Liver (tissue), 9 donors: ENCODE data around the gene ATF7IP. TPM values are rescaled to one million over a fixed set of nuclear protein-coding genes. Genes with fewer than 3 reads are reported as not detected.

Experiments
- DNase-seq: peaks from one replicate; pipeline ENCODE4 v3.0.0-alpha.2; 2017; ENCODE audit warnings: low spot score
- H3K27ac ChIP-seq, 2 donors: one replicate each; pipeline ENCODE4 v1.7.0; 2013; ENCODE audit warnings: inconsistent platforms in 2 of 2, low read length in 2 of 2, control low read depth in 1 of 2, low read depth in 1 of 2, mild to moderate bottlenecking in 1 of 2
- H3K27me3 ChIP-seq, 4 donors: one replicate each; pipeline versions ENCODE4 v1.6.1 to v1.7.0; 2013; ENCODE audit warnings: low read length in 3 of 4, inconsistent platforms in 1 of 4, mild to moderate bottlenecking in 1 of 4, moderate library complexity in 1 of 4; ENCODE audit not compliant: control insufficient read depth in 4 of 4, insufficient read depth in 4 of 4
- H3K36me3 ChIP-seq, 4 donors: one replicate each; pipeline versions ENCODE4 v1.6.1 to v1.7.0; 2013; ENCODE audit warnings: low read length in 3 of 4, mild to moderate bottlenecking in 3 of 4, low read depth in 1 of 4, moderate library complexity in 1 of 4; ENCODE audit not compliant: control insufficient read depth in 4 of 4, insufficient read depth in 3 of 4
- H3K4me1 ChIP-seq, 4 donors: one replicate each; pipeline versions ENCODE4 v1.6.1 to v1.7.0; 2013; ENCODE audit warnings: low read length in 3 of 4, mild to moderate bottlenecking in 3 of 4, moderate library complexity in 1 of 4; ENCODE audit not compliant: control insufficient read depth in 4 of 4, insufficient read depth in 4 of 4
- H3K4me3 ChIP-seq, 3 donors: one replicate each; pipeline versions ENCODE4 v1.6.1 to v1.7.0; 2013; ENCODE audit warnings: low read length in 3 of 3, control low read depth in 1 of 3, low read depth in 1 of 3, mild to moderate bottlenecking in 1 of 3
- H3K9ac ChIP-seq, 2 donors: one replicate each; pipeline ENCODE4 v1.7.0; 2013; ENCODE audit warnings: low read length in 2 of 2, mild to moderate bottlenecking in 2 of 2, moderate library complexity in 2 of 2, control low read depth in 1 of 2, low read depth in 1 of 2
- H3K9me3 ChIP-seq, 4 donors: one replicate each; pipeline versions ENCODE4 v1.6.1 to v1.7.0; 2013; ENCODE audit warnings: low read length in 3 of 4; ENCODE audit not compliant: control insufficient read depth in 4 of 4
- CTCF ChIP-seq: fragments of 150-350 bp; IDR thresholded peaks from 2 replicates; pipeline ENCODE4 v1.5.1; 2017; ENCODE audit warnings: improper control_type of control experiment, low read depth, low read length; ENCODE audit not compliant: missing input control
- EGR1 ChIP-seq, 2 donors: IDR thresholded peaks; 2 replicates each; pipeline ENCODE4 v1.6.1; 2016 to 2018; ENCODE audit warnings: antibody characterized with exemption in 2 of 2, low read depth in 2 of 2
- FOXA1 ChIP-seq: IDR thresholded peaks from 2 replicates; pipeline ENCODE4 v1.6.1; 2016; ENCODE audit warnings: antibody characterized with exemption
- FOXA2 ChIP-seq: IDR thresholded peaks from 2 replicates; pipeline ENCODE4 v1.6.1; 2016; ENCODE audit warnings: antibody characterized with exemption
- GABPA ChIP-seq, 2 donors: IDR thresholded peaks in 1 of 2; conservative IDR thresholded peaks in 1 of 2; 2 replicates each; pipeline ENCODE4 v1.6.1; 2016; ENCODE audit warnings: antibody characterized with exemption in 2 of 2, mild to moderate bottlenecking in 1 of 2, moderate library complexity in 1 of 2
- HNF4A ChIP-seq, 2 donors: conservative IDR thresholded peaks; 2 replicates each; pipeline ENCODE4 v1.6.1; 2016; ENCODE audit warnings: antibody characterized with exemption in 2 of 2, mild to moderate bottlenecking in 2 of 2
- JUND ChIP-seq, 2 donors: IDR thresholded peaks; 2 replicates each; pipeline ENCODE4 v1.6.1; 2016; ENCODE audit warnings: antibody characterized with exemption in 2 of 2
- RAD21 ChIP-seq, 2 donors: IDR thresholded peaks; 2 replicates each; pipeline ENCODE4 v1.6.1; 2016; ENCODE audit warnings: antibody characterized with exemption in 2 of 2, mild to moderate bottlenecking in 2 of 2
- TAF1 ChIP-seq: conservative IDR thresholded peaks from 2 replicates; pipeline ENCODE4 v1.6.1; 2016; ENCODE audit warnings: antibody characterized with exemption, mild to moderate bottlenecking
- YY1 ChIP-seq: IDR thresholded peaks from 2 replicates; pipeline ENCODE4 v1.6.1; 2016; ENCODE audit warnings: antibody characterized with exemption, mild to moderate bottlenecking
- ZBTB33 ChIP-seq: IDR thresholded peaks from 2 replicates; pipeline ENCODE4 v1.6.1; 2016; ENCODE audit warnings: antibody characterized with exemption
- WGBS: extraction: QIAGEN DNeasy Blood & Tissue Kit; methylation state at CpG from one replicate; pipeline ENCODE4 v1.1.7; 2013; 5-methylcytosine and 5-hydroxymethylcytosine counted together
- polyA plus RNA-seq, 2 donors: library from polyadenylated mRNA; stranded (reverse) in 1 of 2; unstranded in 1 of 2; fragments of 200-250 nt in 1 of 2; fragments of >200 nt in 1 of 2; fragmentation: Nextera tagmentation in 1 of 2; extraction: Ambion mirVana in 1 of 2; gene quantifications; one replicate each; pipeline versions ENCODE4 v1.2.1 to v1.2.3, GENCODE V29; 2013 to 2015
- total RNA-seq, 2 donors: library from RNA; depleted of rRNA; stranded (reverse); fragments of >200 nt; gene quantifications; one replicate each; pipeline ENCODE4 v1.2.3, GENCODE V29; 2014
- donor health status: healthy.
- donor health status: healthy.
- donor health status: healthy.
- donor health status: healthy.
- donor health status: healthy.

Gene ATF7IP
- total and polyA plus RNA-seq, 4 donors = 3.9 to 25.6 (median 19.9) TPM

GRCh38 chr12:14510574-14510973, 145.1 kb downstream of the ATF7IP start:
- Histone ChIP-seq H3K4me3 (no peak overlapping the region), H3K9ac (no peak overlapping the region), H3K27ac (no peak overlapping the region), H3K4me1 (no peaks in the 10 kb centered on the region), H3K9me3 (no peaks in the 10 kb centered on the region), H3K36me3 (peaks cover 0 to 6% (median 0%) of the 10 kb centered on the region in 4 donors), H3K27me3 (no peaks in the 10 kb centered on the region)
- 69% methylated on average over 3 of the region's 3 CpGs for WGBS
- no peak for TF ChIP-seq YY1
- no peak for TF ChIP-seq ZBTB33
- TF ChIP-seq HNF4A (conservative IDR thresholded peaks at IDR 0.05) = no peak
- no peak for TF ChIP-seq EGR1 (IDR thresholded peaks at IDR 0.05; ENCODE audit: low read depth in 2 of 2)
- TF ChIP-seq RAD21 (IDR thresholded peaks at IDR 0.05) = no peak
- TF ChIP-seq FOXA1 = no peak
- no peak for TF ChIP-seq CTCF
- TF ChIP-seq FOXA2 = no peak
- TF ChIP-seq TAF1 = no peak
- no peak for TF ChIP-seq JUND (IDR thresholded peaks at IDR 0.05)
- no peak for TF ChIP-seq GABPA (IDR thresholded peaks at IDR 0.05 in 1 of 2, conservative IDR thresholded peaks at IDR 0.05 in 1 of 2)
- no peak for DNase-seq

- WGBS = 54% methylated on average over 4 of the region's 4 CpGs
- H3K4me1 ChIP-seq = no peaks in the 10 kb centered on the region
- TF ChIP-seq CTCF (peak; percentile 54), FOXA2 (no peak), RAD21 (IDR thresholded peaks at IDR 0.05) (peak; percentile 60 to 71)
- H3K27me3 ChIP-seq = no peaks in the 10 kb centered on the region
- no peak for DNase-seq
- no peak overlapping the region for H3K27ac ChIP-seq
- H3K9ac ChIP-seq = no peak overlapping the region
- no peak overlapping the region for H3K4me3 ChIP-seq
- peaks cover 0 to 2% (median 0%) of the 10 kb centered on the region in 4 donors for H3K36me3 ChIP-seq
- no peaks in the 10 kb centered on the region for H3K9me3 ChIP-seq
Observed at GRCh38 chr12:14514154-14514842, 148.8 kb downstream of the ATF7IP start.
